Measurements from ENCODE around the gene ARPP21. TPM values are rescaled to one million over a fixed set of nuclear protein-coding genes. Genes with fewer than 3 reads are reported as not detected.

ARPP21 gene
- total RNA-seq, 1 experiment from 2014 or later, result not detected

- no peaks in the 10 kb centered on the region for H3K27me3 ChIP-seq (replicated peaks)
- no peaks in the 10 kb centered on the region for H3K9me3 ChIP-seq (replicated peaks)
- no peaks in the 10 kb centered on the region for H3K4me1 ChIP-seq (replicated peaks)
- no peak overlapping the region for H3K4me3 ChIP-seq
- no peak for DNase-seq (ENCODE audit: low read depth in 1 of 2, low spot score in 2 of 2)
- H3K27ac ChIP-seq, result no peak overlapping the region
- H3K36me3 ChIP-seq, result no peaks in the 10 kb centered on the region
These were observed 137.0 kb downstream of the ARPP21 start for GRCh38 chr3:35776346-35776745.

DNA sequence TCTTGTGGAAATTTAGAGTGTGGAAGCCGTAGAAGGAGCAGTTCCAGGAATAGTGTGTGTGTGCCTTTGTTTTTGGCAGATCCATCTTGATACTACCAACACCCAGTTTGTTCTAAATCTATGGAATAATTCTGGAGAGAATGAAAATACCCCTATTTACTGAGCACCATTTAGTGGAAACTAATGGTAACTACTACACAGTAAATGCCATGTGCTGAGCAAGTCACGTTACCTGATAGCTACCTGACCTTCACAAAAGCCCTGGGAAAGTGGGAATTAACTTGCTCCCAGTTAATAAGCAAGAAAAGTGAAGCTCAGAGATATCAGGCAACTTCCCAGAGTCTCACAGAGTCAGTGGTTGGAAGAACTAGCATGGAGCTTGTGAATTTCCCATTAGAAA is 137.7 kb downstream of the ARPP21 start:
- DNase-seq (ENCODE audit: low read depth in 1 of 2, low spot score in 2 of 2), result no peak
- Histone ChIP-seq H3K4me3 (no peak overlapping the region), H3K9me3 (replicated peaks) (no peaks in the 10 kb centered on the region), H3K27ac (no peak overlapping the region), H3K4me1 (replicated peaks) (no peaks in the 10 kb centered on the region), H3K27me3 (replicated peaks) (no peaks in the 10 kb centered on the region), H3K36me3 (no peaks in the 10 kb centered on the region)

GRCh38 chr3:35777563-35778554 is 138.5 kb downstream of the ARPP21 start:
- no peaks in the 10 kb centered on the region for H3K9me3 ChIP-seq (replicated peaks)
- DNase-seq (ENCODE audit: low read depth in 1 of 2, low spot score in 2 of 2), result no peak
- H3K4me1 ChIP-seq (replicated peaks), result no peaks in the 10 kb centered on the region
- no peak overlapping the region for H3K27ac ChIP-seq
- H3K36me3 ChIP-seq, result no peaks in the 10 kb centered on the region
- no peaks in the 10 kb centered on the region for H3K27me3 ChIP-seq (replicated peaks)
- no peak overlapping the region for H3K4me3 ChIP-seq

GRCh38 chr3:35779611-35780010 is 140.3 kb downstream of the ARPP21 start:
- no peaks in the 10 kb centered on the region for H3K4me1 ChIP-seq (replicated peaks)
- no peaks in the 10 kb centered on the region for H3K36me3 ChIP-seq
- H3K27ac ChIP-seq, result no peak overlapping the region
- no peaks in the 10 kb centered on the region for H3K27me3 ChIP-seq (replicated peaks)
- DNase-seq (ENCODE audit: low read depth in 1 of 2, low spot score in 2 of 2), result no peak
- H3K9me3 ChIP-seq (replicated peaks), result no peaks in the 10 kb centered on the region
- H3K4me3 ChIP-seq, result no peak overlapping the region

DNA sequence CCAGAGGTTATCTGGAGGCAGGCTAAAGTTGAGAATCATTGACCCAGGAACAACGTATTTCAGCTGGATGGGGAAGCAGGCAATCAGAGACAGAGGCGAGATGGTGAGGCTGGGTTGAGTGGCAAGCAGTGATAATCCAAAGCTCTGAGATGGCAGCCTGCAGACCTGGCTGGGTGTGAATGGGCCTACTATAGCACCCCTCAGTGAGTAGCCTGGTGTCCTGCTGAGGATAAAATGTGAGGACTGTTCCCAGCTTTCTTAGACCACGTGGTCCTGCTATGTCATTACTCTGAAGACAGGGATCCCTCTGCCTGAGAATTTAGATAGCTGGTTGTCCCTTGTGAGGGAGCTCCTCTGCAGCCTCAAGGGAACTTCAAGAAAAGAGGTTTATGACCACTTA is 141.5 kb downstream of the ARPP21 start:
- Histone ChIP-seq H3K4me1 (replicated peaks) (no peaks in the 10 kb centered on the region), H3K4me3 (no peak overlapping the region), H3K9me3 (replicated peaks) (no peaks in the 10 kb centered on the region), H3K27me3 (replicated peaks) (no peaks in the 10 kb centered on the region), H3K27ac (no peak overlapping the region), H3K36me3 (no peaks in the 10 kb centered on the region)
- DNase-seq (ENCODE audit: low read depth in 1 of 2, low spot score in 2 of 2), result no peak

- Histone ChIP-seq H3K36me3 (no peaks in the 10 kb centered on the region), H3K4me3 (no peak overlapping the region), H3K27me3 (replicated peaks) (no peaks in the 10 kb centered on the region), H3K9me3 (replicated peaks) (no peaks in the 10 kb centered on the region), H3K27ac (no peak overlapping the region), H3K4me1 (replicated peaks) (no peaks in the 10 kb centered on the region)
- DNase-seq (ENCODE audit: low read depth in 1 of 2, low spot score in 2 of 2), result no peak
These were observed 142.2 kb downstream of the ARPP21 start for GRCh38 chr3:35781558-35781957.

DNA sequence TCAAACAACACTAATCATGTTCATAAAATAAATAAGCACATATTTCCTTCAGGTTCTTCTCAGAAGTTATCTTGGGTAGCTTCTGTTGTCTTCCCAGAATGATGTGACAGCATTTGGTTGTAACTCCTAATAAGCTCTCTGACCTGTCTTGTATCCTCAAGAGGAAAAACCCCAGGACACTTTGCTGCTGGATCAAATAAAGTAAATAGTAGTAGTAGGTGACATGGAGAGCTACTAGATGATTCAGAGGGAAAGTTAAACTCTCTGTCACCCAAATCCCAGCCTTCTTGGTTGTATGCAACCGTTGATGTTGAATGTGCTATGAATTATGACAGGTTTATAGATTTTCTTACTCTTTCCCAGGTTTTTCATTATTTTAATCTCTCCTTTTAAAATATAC is 143.0 kb downstream of the ARPP21 start:
- H3K27me3 ChIP-seq (replicated peaks), result no peaks in the 10 kb centered on the region
- no peaks in the 10 kb centered on the region for H3K36me3 ChIP-seq
- no peaks in the 10 kb centered on the region for H3K9me3 ChIP-seq (replicated peaks)
- no peak overlapping the region for H3K27ac ChIP-seq
- no peaks in the 10 kb centered on the region for H3K4me1 ChIP-seq (replicated peaks)
- no peak for DNase-seq (ENCODE audit: low read depth in 1 of 2, low spot score in 2 of 2)
- no peak overlapping the region for H3K4me3 ChIP-seq

- Histone ChIP-seq H3K9me3 (replicated peaks) (no peaks in the 10 kb centered on the region), H3K4me3 (no peak overlapping the region), H3K27ac (no peak overlapping the region), H3K4me1 (replicated peaks) (no peaks in the 10 kb centered on the region), H3K36me3 (no peaks in the 10 kb centered on the region), H3K27me3 (replicated peaks) (no peaks in the 10 kb centered on the region)
- DNase-seq (ENCODE audit: low read depth in 1 of 2, low spot score in 2 of 2), result no peak
These were observed 144.8 kb downstream of the ARPP21 start for GRCh38 chr3:35784169-35784568.

DNA sequence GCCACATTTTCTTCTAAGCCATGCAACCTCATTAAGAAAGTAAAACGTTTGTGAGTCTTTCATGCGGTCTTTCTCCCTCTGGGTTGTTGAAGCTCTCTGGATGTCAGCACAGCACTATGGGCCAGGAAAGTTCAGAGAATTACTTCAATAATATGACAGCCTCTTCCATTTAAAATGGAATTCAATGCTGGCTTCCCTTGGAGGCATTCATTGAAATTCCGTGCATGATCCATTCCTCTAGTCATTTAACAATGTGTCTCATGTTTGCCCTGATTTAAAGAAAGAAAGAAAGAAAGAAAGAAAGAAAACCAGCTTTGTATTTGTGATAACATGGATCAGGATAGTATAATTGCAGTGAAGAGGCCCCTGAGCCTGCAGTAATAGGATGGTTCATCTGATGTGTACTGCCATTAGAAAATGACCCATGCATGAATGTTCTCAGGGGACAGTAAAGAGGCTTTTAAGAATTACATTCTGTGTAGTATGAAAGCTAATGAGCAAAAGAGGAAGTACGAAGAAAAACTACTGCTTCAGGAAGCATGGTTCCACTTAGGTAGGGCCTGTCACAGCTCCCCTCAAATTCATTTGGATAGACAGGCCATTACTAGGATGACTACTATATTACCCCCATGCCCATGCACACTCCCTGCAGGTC is 146.0 kb downstream of the ARPP21 start:
- H3K4me3 ChIP-seq, result no peak overlapping the region
- no peaks in the 10 kb centered on the region for H3K9me3 ChIP-seq (replicated peaks)
- no peak overlapping the region for H3K27ac ChIP-seq
- H3K36me3 ChIP-seq, result no peaks in the 10 kb centered on the region
- H3K4me1 ChIP-seq (replicated peaks), result no peaks in the 10 kb centered on the region
- DNase-seq (ENCODE audit: low read depth in 1 of 2, low spot score in 2 of 2), result no peak
- H3K27me3 ChIP-seq (replicated peaks), result no peaks in the 10 kb centered on the region

GRCh38 chr3:35787936-35788335 is 148.6 kb downstream of the ARPP21 start:
- no peak for DNase-seq (ENCODE audit: low read depth in 1 of 2, low spot score in 2 of 2)
- no peaks in the 10 kb centered on the region for H3K9me3 ChIP-seq (replicated peaks)
- no peak overlapping the region for H3K27ac ChIP-seq
- no peaks in the 10 kb centered on the region for H3K36me3 ChIP-seq
- no peak overlapping the region for H3K4me3 ChIP-seq
- no peaks in the 10 kb centered on the region for H3K27me3 ChIP-seq (replicated peaks)
- H3K4me1 ChIP-seq (replicated peaks), result no peaks in the 10 kb centered on the region

- H3K27ac ChIP-seq, result no peak overlapping the region
- no peak overlapping the region for H3K4me3 ChIP-seq
- DNase-seq (ENCODE audit: low read depth in 1 of 2, low spot score in 2 of 2), result no peak
- no peaks in the 10 kb centered on the region for H3K9me3 ChIP-seq (replicated peaks)
- no peaks in the 10 kb centered on the region for H3K36me3 ChIP-seq
- no peaks in the 10 kb centered on the region for H3K27me3 ChIP-seq (replicated peaks)
- H3K4me1 ChIP-seq (replicated peaks), result no peaks in the 10 kb centered on the region
These were observed 149.9 kb downstream of the ARPP21 start for GRCh38 chr3:35789042-35789831.

DNA sequence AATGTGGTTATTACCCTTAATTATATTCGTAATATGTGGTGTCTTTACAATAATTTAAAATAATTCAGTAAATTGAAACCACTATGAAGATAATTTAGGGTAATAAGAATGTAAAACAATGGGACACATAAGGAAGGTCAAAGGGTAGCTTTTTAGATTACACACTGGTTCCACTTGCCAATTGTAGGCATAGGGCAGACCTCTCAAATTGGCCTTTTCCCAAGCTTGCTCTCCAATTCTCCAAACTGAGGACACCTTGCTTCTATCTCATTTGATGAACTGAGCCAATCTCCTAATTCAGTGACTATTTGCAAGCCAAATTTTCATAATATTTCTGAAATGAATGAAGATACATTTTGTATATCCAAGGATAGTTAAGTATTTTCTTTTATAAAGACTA is 151.4 kb downstream of the ARPP21 start:
- Histone ChIP-seq H3K36me3 (no peaks in the 10 kb centered on the region), H3K4me1 (replicated peaks) (no peaks in the 10 kb centered on the region), H3K4me3 (no peak overlapping the region), H3K9me3 (replicated peaks) (no peaks in the 10 kb centered on the region), H3K27ac (no peak overlapping the region), H3K27me3 (replicated peaks) (no peaks in the 10 kb centered on the region)
- DNase-seq (ENCODE audit: low read depth in 1 of 2, low spot score in 2 of 2), result no peak

DNA sequence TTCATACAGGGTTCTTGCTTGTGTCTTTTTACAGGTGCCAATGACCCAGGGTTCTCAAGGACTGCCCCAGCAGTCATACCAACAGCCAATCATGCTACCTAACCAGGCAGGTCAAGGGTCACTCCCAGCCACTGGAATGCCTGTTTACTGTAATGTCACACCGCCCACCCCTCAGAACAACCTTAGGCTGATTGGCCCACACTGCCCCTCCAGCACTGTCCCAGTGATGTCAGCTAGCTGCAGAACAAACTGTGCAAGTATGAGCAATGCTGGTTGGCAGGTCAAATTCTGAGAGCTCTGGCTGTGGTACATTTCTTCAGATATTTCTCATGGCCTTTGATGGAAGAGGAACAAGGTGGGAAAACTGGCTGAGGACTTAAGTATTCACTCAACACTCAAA is 154.3 kb downstream of the ARPP21 start:
- H3K9me3 ChIP-seq (replicated peaks), result no peaks in the 10 kb centered on the region
- no peak for DNase-seq (ENCODE audit: low read depth in 1 of 2, low spot score in 2 of 2)
- no peaks in the 10 kb centered on the region for H3K27me3 ChIP-seq (replicated peaks)
- no peak overlapping the region for H3K4me3 ChIP-seq
- no peaks in the 10 kb centered on the region for H3K4me1 ChIP-seq (replicated peaks)
- no peaks in the 10 kb centered on the region for H3K36me3 ChIP-seq
- no peak overlapping the region for H3K27ac ChIP-seq

Data from SJSA1 (cell line).